ENCODE data around the gene ETS1.
A peak's percentile ranks its signal among the peaks of the same experiment; 100 is the strongest.

The ETS1 gene

GRCh38 chr11:128488471-128488870 is 98.9 kb downstream of the ETS1 start:
- Histone ChIP-seq H3K9me2 (ENCODE audit: low read depth, low read length) (no peaks in the 10 kb centered on the region), H3K4me1 (ENCODE audit: insufficient read depth, low read length, severe bottlenecking) (peaks cover 68% of the 10 kb centered on the region), H3K9me3 (ENCODE audit: low read length) (no peaks in the 10 kb centered on the region), H2AFZ (ENCODE audit: low read length) (no peak overlapping the region), H4K20me1 (ENCODE audit: insufficient read depth, low read length) (no peaks in the 10 kb centered on the region), H3K36me3 (ENCODE audit: insufficient read depth, low read length) (peaks cover 98% of the 10 kb centered on the region), H3K27me3 (ENCODE audit: insufficient read depth, low read length) (no peaks in the 10 kb centered on the region), H3K9ac (ENCODE audit: low read length) (no peak overlapping the region), H3F3A (ENCODE audit: insufficient read depth, low read length) (no peaks in the 10 kb centered on the region), H3K4me2 (ENCODE audit: low read length) (no peak overlapping the region), H3K4me3 (ENCODE audit: low read depth, low read length, poor library complexity, severe bottlenecking) (no peak overlapping the region), H3K27ac (ENCODE audit: low read depth, low read length, poor library complexity, severe bottlenecking) (no peak overlapping the region), H3K79me2 (ENCODE audit: insufficient read depth, low read length) (peaks cover 25% of the 10 kb centered on the region)
- TF ChIP-seq EZH2 (IDR thresholded peaks at IDR 0.05; ENCODE audit: borderline replicate concordance, low read length) (no peak), CTCF (IDR thresholded peaks at IDR 0.05; ENCODE audit: low read length) (no peak)

GRCh38 chr11:128487978-128488377 is 99.4 kb downstream of the ETS1 start:
- peaks cover 20% of the 10 kb centered on the region for H3K79me2 ChIP-seq (ENCODE audit: insufficient read depth, low read length)
- TF ChIP-seq EZH2 (IDR thresholded peaks at IDR 0.05; ENCODE audit: borderline replicate concordance, low read length), result no peak
- no peak for TF ChIP-seq CTCF (IDR thresholded peaks at IDR 0.05; ENCODE audit: low read length)
- H3K27ac ChIP-seq (ENCODE audit: low read depth, low read length, poor library complexity, severe bottlenecking), result no peak overlapping the region

DNA sequence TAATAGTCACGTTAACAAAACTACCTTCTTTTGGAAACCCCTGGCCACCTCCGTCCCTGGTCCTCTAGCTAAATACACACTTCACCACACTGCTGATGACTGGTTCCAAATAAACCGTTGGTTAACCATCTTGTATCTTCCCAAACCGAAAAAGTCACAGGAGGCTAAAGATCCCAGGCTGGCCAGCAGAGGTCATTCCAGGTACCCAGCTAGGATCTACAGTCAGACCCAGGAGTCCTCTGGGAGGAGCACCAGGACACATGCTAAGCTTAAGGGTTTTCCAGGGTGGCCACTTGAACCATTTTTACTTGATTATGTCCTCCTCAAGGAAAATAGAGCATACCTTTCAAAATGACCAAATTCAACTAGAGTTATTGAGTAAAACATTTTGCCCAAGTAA is 103.2 kb downstream of the ETS1 start:
- Histone ChIP-seq H2AFZ (ENCODE audit: low read length) (no peak overlapping the region), H3K4me1 (ENCODE audit: insufficient read depth, low read length, severe bottlenecking) (peaks cover 78% of the 10 kb centered on the region), H3K4me3 (ENCODE audit: low read depth, low read length, poor library complexity, severe bottlenecking) (no peak overlapping the region)

More at GRCh38 chr11:128487978-128488377, 99.4 kb downstream of the ETS1 start:
- Histone ChIP-seq H3F3A (ENCODE audit: insufficient read depth, low read length) (no peaks in the 10 kb centered on the region), H4K20me1 (ENCODE audit: insufficient read depth, low read length) (no peaks in the 10 kb centered on the region), H3K9ac (ENCODE audit: low read length) (no peak overlapping the region), H3K4me2 (ENCODE audit: low read length) (no peak overlapping the region), H3K4me1 (ENCODE audit: insufficient read depth, low read length, severe bottlenecking) (peaks cover 68% of the 10 kb centered on the region), H2AFZ (ENCODE audit: low read length) (no peak overlapping the region), H3K4me3 (ENCODE audit: low read depth, low read length, poor library complexity, severe bottlenecking) (no peak overlapping the region), H3K27me3 (ENCODE audit: insufficient read depth, low read length) (no peaks in the 10 kb centered on the region), H3K9me3 (ENCODE audit: low read length) (no peaks in the 10 kb centered on the region), H3K9me2 (ENCODE audit: low read depth, low read length) (no peaks in the 10 kb centered on the region), H3K36me3 (ENCODE audit: insufficient read depth, low read length) (peaks cover 98% of the 10 kb centered on the region)

More for the DNA sequence above, 103.2 kb downstream of the ETS1 start:
- no peaks in the 10 kb centered on the region for H3F3A ChIP-seq (ENCODE audit: insufficient read depth, low read length)
- peak overlapping the region; percentile 28; the same call in 1 of the 2 replicates for H3K4me2 ChIP-seq (ENCODE audit: low read length)
- H3K27me3 ChIP-seq (ENCODE audit: insufficient read depth, low read length), result no peaks in the 10 kb centered on the region
- TF ChIP-seq CTCF (IDR thresholded peaks at IDR 0.05; ENCODE audit: low read length) (peak; percentile 6; the same call in 1 of the 2 replicates), EZH2 (IDR thresholded peaks at IDR 0.05; ENCODE audit: borderline replicate concordance, low read length) (no peak)
- H4K20me1 ChIP-seq (ENCODE audit: insufficient read depth, low read length), result no peaks in the 10 kb centered on the region
- no peaks in the 10 kb centered on the region for H3K9me3 ChIP-seq (ENCODE audit: low read length)
- peak overlapping the region; percentile 83 for H3K27ac ChIP-seq (ENCODE audit: low read depth, low read length, poor library complexity, severe bottlenecking)
- H3K79me2 ChIP-seq (ENCODE audit: insufficient read depth, low read length), result 0 out of 2 replicates have a peak, but pooled peaks cover 7% of the 10 kb centered on the region
- H3K36me3 ChIP-seq (ENCODE audit: insufficient read depth, low read length), result peaks cover 99% of the 10 kb centered on the region
- H3K9me2 ChIP-seq (ENCODE audit: low read depth, low read length), result no peaks in the 10 kb centered on the region
- H3K9ac ChIP-seq (ENCODE audit: low read length), result no peak overlapping the region; the same call in 1 of the 2 replicates

Measured in OCI-LY1 (cell line).